Bronchus fibroblast of lung (primary cell): Measurements from ENCODE around the gene DOK4. TPM values are rescaled to one million over a fixed set of nuclear protein-coding genes. Genes with fewer than 3 reads are reported as not detected.

ENCODE experiments used
- total RNA-seq: library from RNA; depleted of rRNA; stranded (reverse); fragments of >200 nt; gene quantifications from 2 replicates; pipeline ENCODE4 v1.2.3, GENCODE V29; 2015

DOK4 gene
- 18.2 and 19.6 TPM in 2 replicates for total RNA-seq

DNA sequence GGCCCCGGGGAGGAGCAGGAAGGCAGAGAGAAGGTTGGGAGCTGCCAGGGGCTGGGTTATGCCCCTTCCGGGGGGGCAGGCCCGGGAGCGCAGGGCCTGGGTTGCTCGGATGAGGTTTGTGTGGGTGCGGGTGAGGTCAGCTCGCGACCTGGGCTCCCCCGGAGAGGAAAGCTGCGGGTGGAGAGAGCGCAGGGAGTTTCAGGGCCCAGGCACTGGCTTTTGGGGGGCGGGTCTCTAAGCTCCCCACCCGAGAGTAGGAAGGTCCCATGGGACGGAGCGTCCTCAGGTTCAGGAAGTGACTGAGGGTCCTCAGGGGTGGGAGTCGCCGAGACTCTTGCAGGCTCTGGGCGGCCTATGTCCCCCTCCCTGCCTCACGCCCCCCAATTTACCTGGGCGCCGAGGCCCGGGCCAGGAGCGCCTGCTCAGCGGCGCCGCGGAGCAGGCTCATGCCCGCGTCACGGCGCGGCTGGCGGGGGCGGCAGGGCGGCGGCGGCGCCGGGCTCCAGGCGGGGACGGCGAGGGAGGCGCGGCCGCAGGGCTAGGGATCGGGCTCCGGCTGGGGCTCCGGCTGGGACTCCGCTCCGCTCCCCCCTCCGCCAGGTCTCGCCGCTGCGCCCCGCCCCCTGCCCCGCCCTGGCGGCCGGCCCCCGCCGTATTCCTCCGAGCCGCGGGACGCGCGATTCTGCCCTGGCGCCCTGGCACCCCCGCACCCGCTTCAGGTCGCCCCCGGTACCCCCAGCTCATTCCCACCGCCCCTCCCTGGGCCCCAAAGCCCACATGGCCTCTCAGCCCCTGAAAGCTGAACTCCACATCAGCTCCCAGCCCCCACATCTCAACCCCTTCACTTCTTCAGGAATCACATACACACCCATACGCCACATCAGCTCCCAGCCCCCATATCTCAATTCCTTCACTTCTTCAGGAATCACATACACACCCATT is at the start of gene DOK4:
Gene DOK4 (minus strand): TSS at position 578 of the 942 bp plus-strand sequence. CDS start 6,986 bp downstream, outside the sequence.

DNA sequence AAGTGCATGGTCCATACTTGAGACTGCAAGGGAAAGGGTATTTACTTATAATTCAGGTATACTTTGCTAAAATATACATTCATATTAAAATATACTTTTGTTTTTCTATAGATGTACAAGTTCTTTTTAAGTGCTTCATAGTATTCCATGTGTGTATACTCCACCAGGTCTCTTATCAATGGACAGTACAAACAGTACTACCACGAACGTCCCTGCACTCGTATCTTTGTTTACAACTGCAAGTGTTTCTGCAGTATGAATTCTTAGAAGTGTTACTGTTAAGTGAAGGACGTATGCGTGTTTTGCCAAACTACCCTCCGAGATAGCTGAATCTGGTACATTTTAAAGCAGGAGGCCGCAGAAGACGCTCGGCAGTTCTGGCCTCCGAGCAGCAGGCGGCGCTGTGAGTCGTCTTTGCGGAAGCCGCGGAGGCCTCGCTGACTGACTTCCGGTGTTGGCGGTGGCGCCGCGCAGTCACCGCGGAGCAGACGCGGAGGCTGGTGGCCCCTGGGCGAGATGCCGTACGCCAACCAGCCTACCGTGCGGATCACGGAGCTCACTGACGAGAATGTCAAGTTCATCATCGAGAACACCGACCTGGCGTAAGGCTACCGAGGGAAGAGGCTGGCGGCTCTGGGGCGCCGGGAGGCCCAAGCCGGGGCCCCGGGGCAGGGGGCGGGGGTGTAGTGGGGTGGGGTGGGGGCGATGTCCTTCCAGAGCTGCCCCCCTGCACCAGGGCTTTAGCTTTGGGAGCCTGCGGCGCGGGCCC is 23.9 kb downstream of the DOK4 start, which contains the start of gene POLR2C:
Gene POLR2C (plus strand): TSS at position 471 of the 769 bp plus-strand sequence. CDS start 46 bp downstream, at position 517.

GRCh38 chr16:57447186-57447962 is 38.9 kb downstream of the DOK4 start, which contains the start of the genes CIAPIN1 and COQ9:
Gene CIAPIN1, minus strand, starts transcription at chr16:57447385. Its CDS starts 6,457 bp downstream, at chr16:57440928.
Gene COQ9, plus strand, starts transcription at chr16:57447479. Its CDS starts 27 bp downstream, at chr16:57447506.

Other genes with a start within 250 kb of the DOK4 start
- gene ARL2BP, start 241.2 kb downstream of the DOK4 start, total RNA-seq = 71.2 and 72.5 TPM in 2 replicates
- 0.15 TPM in 1 of 2 replicates, not detected in the other for gene PLLP, start 201.8 kb downstream of the DOK4 start, total RNA-seq
- not detected in 2 replicates for gene CCL22, start 127.7 kb downstream of the DOK4 start, total RNA-seq
- gene CX3CL1, start 114.0 kb downstream of the DOK4 start, total RNA-seq = 0.17 TPM in 1 of 2 replicates, not detected in the other
- gene CCL17, start 81.7 kb downstream of the DOK4 start, total RNA-seq = not detected in 2 replicates
- 29.0 and 35.3 TPM in 2 replicates for gene CIAPIN1, start 39.1 kb downstream of the DOK4 start, total RNA-seq
- gene COQ9, start 39.0 kb downstream of the DOK4 start, total RNA-seq = 35.7 and 41.9 TPM in 2 replicates
- 91.3 and 92.8 TPM in 2 replicates for gene POLR2C, start 23.8 kb downstream of the DOK4 start, total RNA-seq
- gene CCDC102A, start 50.1 kb upstream of the DOK4 start, total RNA-seq = 9.1 and 10.9 TPM in 2 replicates
- gene ADGRG5, start 56.1 kb upstream of the DOK4 start, total RNA-seq = not detected in 2 replicates
- gene ADGRG1, start 142.1 kb upstream of the DOK4 start, total RNA-seq = 1.8 TPM in 2 replicates
- gene ADGRG3, start 181.8 kb upstream of the DOK4 start, total RNA-seq = not detected in 2 replicates
- not detected in 2 replicates for gene DRC7, start 208.3 kb upstream of the DOK4 start, total RNA-seq
- gene KATNB1, start 249.3 kb upstream of the DOK4 start, total RNA-seq = 30.3 and 33.1 TPM in 2 replicates